HG02678 (cell line): Measurements from ENCODE around the gene GNAI2.
"Not testable (repeated sequence)": the region's sequence is repeated elsewhere in the genome, so short reads cannot be mapped to it uniquely, and the experiment has no call there.

Experiments
- ATAC-seq: cut with Tn5 transposase; IDR thresholded peaks from one replicate; pipeline ENCODE4 v1.9.1; 2021; ENCODE audit warnings: mild to moderate bottlenecking, moderate library complexity; ENCODE audit not compliant: unreplicated experiment

The GNAI2 gene

DNA sequence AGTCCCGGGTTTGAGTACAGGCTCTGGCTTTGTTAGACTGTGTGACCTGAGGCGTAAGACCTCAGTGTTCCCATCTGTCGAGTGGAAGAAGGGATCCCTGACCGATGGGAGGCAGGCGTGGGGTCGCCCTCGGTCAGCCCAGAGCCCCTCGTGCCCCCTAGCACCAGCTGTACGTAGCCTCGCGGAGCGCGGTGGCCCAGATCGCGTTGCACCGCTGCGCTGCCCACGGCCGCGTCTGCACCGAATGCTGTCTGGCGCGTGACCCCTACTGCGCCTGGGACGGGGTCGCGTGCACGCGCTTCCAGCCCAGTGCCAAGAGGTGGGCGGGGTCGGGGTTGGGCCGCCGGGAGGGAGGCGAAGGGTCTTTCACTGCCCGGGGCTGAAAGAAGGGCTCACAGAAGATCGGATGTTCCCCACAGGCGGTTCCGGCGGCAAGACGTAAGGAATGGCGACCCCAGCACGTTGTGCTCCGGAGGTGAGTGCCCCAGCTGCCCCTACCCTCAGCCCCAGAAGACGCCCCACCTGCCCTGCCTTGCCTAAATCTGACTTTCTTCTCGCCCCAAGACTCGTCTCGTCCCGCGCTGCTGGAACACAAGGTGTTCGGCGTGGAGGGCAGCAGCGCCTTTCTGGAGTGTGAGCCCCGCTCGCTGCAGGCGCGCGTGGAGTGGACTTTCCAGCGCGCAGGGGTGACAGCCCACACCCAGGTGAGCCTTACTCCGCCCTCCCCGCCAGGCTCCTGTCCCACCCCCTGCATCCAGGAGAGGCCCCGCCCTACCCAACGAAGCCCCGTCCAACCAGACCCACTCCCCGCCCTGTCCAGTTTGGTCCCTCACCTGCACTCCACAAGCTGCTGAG, 39.4 kb downstream of the GNAI2 start:
- ATAC-seq: no peak

DNA sequence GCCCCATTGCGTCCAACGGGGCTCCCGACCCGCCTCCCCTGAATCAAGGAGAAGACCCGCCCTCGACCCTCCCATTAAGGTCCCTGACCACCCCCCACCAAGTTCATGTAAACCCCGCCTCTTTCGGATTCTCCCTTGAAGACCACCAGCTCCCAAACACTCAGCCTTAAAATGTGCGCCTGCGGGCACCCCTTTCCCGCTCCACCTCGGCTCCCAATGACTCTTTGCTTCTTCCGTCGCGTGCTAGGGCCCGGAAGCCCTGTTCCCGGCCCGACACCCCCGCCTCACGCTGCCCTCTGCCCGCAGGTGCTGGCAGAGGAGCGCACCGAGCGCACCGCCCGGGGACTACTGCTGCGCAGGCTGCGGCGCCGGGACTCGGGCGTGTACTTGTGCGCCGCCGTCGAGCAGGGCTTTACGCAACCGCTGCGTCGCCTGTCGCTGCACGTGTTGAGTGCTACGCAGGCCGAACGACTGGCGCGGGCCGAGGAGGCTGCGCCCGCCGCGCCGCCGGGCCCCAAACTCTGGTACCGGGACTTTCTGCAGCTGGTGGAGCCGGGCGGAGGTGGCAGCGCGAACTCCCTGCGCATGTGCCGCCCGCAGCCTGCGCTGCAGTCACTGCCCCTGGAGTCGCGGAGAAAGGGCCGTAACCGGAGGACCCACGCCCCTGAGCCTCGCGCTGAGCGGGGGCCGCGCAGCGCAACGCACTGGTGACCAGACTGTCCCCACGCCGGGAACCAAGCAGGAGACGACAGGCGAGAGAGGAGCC, 40.2 kb downstream of the GNAI2 start:
- no peak for ATAC-seq

DNA sequence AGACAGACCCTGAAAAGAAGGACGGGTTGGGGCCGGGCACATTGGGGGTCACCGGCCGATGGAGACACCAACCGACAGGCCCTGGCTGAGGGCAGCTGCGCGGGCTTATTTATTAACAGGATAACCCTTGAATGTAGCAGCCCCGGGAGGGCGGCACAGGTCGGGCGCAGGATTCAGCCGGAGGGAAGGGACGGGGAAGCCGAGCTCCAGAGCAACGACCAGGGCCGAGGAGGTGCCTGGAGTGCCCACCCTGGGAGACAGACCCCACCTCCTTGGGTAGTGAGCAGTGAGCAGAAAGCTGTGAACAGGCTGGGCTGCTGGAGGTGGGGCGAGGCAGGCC, 40.7 kb downstream of the GNAI2 start:
- ATAC-seq: no peak

DNA sequence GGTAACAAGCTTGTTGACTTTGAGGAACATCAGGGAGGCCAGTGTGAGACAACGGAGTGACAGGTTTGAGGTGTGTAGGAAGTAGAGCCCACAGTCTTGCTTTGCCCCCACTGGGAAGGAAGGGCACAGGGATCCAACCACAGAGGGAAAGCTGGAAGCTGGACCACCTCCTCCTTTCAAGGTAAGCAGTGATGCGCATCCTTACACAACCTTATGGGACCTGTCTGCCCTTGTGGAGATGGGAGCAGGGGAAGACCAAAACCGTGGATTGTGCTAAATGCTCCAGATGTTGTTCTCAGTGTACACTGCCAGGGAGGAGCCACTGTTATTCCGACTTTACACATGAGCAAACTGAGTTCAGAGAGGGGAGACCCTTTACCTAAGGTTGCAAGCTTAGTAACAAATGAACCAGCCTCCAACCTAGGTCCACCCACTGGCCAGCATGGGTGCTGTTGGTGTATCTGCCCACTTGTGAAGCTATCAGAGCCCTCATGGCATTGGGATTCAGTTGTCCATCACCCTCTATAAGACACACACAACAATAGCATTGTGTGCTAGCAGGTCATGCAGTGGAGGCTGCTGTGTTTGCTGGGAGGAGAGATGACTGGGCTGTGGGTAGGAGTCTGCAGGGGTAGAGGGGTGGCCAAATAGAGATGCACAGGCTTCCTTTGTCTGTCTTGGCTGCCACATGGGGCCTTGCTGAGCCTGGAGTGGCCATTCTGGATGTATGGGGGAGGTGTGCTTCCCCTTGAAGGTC, 42.3 kb downstream of the GNAI2 start:
- no peak for ATAC-seq

DNA sequence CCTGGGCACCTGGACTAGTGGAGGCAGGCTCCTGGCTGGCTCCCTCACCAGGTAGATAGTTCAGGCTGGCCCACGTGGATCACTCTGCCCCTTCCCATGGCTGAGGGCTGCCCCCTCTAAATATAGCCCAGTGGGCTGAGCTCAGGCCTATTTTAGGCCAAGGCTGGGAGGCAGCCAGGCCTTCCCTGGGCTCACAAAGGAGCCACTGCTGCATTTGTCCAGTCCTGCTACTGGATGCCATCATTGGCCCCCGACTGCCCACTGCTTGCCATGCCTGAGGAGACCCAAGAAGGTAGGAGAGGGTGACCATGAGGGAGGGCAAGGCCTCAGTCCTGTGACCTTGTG, 42.8 kb downstream of the GNAI2 start, which contains the start of gene LSMEM2:
Gene LSMEM2, plus strand, starts transcription at position 208 of the 345 bp plus-strand sequence. Its CDS starts 27 bp downstream, at position 235.
- ATAC-seq: no peak

DNA sequence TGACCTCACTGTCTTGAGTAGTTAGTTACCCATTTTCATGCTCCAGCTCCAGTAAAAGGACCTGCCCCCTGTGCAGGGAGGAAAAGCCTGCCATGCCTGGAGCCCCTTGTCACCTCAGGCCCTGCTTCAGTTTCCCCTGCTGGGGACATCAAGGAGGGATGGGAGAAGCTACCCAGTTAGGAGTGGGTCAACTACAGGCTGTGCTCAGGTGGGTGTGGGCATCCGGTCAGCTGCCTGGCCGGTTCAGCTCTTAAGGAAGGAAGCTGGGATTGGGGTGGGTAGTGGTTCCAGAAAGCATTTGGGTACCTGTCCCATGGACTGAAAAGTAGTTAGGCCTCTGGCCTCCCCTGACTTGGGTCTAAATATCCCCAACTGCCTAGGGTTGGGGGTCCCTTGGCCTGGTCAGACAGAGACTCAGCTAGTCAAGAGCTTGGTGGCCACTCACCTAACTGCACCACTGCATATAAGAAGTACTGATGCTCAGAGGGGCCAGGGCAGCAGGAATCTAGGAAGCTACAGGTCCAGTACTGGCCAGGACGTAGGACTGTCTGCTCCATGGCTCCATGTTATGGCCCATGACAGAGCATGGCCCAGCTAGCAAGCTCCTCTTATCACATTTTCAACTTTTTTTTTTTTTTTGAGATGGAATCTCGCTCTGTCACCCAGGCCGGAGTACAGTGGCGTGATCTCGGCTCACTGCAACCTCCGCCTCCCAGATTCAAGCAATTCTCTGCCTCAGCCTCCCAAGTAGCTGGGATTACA, 43.4 kb downstream of the GNAI2 start:
- ATAC-seq: no peak

DNA sequence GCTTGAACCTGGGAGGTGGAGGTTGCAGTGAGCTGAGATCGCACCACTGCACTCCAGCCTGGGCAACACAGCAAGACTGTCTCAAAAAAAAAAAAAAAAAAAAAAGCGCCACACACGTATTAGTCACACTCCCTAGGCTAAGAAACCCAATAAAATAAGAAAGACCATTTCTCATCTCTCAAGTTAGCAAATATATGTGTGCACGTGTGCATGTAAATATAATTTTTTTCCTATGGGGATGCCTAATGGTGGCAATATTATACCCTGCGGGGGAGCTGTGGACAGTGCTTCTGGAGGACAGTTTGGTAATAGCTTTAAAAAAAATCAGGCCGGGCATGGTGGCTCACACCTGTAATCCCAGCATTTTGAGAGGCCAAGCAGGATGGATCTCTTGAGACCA, 48.1 kb downstream of the GNAI2 start:
- not testable (repeated sequence) for ATAC-seq

DNA sequence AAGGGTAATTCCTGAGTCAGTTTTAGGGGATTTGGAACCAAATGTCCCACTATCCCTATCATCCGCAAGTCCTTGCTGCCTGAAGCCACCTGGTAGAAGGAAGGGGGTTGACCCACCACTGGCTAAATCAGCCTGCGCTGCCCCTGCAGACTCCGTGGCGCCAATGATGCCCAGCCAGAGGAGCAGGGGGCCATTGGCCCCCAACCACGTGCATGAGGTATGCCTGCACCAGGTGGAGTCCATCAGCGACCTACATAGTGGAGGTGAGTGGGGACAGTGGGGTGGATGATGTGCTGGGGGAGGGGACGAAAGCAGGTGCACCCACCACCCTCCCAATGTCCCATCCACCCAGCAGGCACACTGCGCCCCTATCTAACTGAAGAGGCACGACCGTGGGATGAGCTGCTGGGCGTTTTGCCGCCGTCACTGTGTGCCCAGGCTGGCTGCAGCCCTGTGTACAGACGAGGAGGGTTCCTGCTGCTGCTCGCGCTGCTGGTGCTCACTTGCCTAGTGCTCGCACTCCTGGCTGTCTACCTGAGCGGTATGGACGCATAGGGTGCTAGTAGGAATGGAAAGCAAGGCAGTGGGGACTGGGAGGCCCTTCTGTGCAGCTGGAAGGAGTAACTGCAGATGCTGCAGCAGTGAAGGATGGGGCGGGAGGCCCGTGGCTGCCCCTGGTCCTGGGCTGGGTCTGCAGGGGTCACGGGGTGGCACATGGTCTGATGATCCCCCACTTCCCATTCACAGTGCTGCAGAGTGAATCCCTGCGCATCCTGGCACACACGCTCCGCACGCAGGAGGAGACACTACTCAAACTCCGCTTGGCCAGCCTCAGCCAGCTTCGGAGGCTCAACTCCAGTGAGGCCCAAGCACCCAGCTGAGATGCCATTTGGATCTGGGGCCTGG, 50.6 kb downstream of the GNAI2 start:
- ATAC-seq: no peak

DNA sequence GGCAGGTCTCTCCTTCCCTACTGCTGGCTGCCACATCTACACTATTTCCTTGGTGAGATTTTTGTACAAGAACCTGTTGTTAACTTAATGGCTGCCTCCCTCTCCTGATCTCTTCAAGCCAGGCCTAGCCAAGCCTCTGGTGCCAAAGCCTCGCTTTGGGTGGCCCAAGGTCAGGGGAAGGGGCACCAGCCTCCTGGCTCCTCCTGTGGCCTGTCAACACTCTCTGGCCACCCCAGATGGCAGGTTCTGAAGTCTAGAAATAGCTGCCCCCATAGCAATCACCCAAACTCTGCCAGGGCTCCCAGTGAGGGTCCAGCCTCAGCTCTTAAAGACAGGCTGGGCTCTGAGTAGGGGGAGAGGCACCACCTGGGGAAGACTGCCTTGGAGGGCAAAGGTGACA, 51.3 kb downstream of the GNAI2 start:
- no peak for ATAC-seq

DNA sequence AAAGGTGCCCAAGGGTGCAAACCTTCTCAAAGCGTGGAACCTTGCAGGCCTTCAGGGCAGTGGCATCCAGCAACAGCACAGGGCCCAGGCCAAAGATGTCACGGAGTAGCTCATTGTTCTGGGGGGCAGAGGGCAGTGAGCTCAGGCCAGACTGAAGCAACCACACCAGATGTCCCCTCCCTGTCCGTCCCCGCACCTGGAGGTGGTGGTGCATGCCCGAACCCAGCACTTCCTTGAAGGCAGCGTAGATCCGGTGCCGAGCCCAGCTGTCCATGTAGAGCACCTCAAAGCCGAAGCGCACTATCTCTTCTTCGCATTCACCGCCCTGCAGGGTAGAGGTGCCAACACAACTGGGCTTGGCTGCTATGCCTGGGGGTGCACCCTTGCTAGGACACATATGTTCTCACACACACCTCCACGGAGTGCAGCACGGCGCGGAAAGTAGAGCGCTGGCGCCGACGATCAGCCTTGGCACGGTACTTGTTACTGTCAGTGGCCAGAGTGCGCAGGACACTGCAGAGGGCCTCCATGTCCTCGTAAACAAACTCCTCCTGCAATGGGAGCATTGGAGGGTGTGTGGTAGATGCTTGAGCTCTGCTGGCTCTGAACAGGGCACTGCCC, 52.5 kb downstream of the GNAI2 start:
- ATAC-seq: no peak

DNA sequence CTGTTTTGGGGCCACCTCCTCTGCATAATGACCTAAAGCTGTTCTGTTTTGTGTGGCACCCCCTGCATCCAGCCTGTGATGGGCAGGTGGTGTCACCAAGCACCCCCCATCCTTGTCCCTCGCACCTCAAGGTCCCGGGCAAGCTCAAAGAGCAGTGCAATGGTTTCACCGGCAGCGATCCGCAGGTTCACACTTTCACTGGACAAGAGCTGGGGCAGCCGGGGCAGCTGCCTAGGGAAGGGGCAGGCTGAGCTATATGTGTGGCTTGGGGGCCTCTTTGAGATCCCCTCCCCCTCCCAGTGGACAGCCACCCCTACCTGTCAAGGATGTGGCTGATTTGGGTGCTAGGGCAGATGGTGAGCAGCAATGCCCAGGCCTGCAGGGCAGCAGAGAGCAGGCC, 53.1 kb downstream of the GNAI2 start:
- no peak for ATAC-seq

DNA sequence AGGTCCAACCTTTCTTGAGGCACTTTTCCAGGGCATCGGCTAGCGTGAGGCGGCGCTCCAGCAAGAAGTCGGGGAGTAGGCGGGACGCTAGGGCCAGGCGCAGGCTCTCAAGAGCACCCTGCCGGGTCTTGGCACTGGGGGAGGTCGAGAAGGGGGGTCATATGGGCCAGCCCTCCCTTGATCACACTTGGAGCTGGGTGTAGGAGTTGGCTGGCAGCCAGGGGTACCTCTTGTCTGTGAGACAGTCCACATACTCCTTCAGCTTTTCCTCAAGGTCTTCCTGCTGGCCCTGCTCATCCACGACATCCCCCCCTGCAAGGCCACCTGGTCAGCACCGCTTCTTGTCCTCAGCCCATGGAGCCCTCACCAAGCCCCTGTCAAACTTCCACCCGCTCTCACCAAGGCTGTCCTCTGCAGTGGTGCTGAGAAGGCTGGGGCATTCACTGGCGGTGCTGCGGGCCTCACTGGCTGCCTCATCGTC, 54.2 kb downstream of the GNAI2 start:
- ATAC-seq: no peak

DNA sequence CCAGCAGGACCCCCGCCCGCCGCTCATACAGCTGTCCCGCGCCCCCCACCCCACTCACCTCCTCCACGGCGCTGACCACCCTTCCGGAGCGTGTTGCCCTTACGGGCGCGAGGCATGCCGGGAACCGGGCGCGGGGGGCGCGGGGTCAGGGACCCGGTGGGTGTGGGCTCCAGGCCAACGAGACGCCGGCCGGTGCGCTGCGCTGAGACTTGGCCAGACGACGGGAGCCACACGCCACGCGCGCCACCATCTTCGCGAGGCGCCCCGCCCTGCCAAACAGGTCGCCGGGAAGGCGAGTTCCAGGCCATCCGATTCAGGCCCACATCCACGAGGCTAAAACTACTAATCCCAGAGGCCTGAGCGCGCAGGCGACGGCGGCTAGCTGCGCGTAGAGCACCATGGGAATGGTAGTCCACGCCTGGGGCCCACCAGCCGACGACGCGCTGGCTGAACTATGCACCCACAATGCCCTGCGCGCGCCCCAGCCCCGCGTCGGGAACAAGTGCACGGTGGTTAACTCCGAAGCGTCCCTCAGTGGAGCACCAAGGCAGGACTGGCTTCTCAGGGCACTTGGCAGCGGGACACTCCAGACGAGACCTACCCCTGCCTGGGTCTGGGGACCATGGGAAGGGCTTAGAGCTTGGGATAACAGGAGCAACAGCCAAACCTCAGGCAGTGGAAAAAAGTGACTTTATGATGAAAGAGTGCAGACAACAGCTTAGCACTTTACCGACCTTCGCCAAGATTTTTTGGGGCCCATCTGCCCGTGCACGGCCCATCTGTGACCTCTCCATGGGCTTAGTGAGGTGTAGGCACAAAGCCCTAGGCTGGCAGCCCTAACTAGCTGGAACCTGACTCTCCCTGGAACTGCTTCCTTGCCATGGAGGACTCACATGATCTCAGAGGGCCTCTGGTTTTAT, 56.4 kb downstream of the GNAI2 start, which contains the start of gene IFRD2:
Gene IFRD2, minus strand, starts transcription at position 271 of the 920 bp plus-strand sequence. Its CDS starts 155 bp downstream, at position 116.
- peak; percentile 97 for ATAC-seq

DNA sequence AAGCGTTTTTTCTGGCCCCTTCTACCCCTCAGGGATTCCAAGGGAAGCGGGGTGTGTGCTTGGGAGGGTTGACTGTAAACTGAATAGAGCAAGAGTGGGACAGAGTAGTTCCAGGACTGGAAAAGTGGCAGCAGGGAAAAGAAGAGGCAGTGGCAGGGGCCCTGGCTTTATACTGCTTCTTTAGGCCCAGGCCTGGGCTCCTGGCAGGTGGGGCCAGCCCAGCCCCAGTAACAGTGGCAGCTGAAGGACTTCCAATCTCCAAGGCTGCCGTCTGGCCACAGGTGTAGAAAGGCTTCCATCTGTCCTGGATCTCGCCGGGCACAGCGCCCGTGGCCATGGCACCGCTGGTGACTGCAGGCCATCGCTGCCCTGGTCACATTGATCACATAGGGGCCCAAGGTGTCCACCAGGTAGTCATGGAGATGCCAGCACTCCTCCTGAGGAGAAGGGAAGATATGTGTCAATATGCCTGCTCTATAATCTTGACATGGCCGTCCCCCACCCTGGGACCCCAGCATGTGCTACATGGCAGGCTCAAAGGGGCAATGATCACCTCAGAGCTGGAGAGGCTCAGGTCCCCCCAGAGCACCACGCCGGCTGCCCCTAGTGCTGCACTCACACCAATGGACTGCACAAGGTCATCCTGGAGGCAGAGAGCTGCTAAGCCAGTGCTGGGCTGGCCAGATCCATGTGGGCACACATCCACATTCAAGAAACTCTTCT, 57.2 kb downstream of the GNAI2 start:
- no peak for ATAC-seq

DNA sequence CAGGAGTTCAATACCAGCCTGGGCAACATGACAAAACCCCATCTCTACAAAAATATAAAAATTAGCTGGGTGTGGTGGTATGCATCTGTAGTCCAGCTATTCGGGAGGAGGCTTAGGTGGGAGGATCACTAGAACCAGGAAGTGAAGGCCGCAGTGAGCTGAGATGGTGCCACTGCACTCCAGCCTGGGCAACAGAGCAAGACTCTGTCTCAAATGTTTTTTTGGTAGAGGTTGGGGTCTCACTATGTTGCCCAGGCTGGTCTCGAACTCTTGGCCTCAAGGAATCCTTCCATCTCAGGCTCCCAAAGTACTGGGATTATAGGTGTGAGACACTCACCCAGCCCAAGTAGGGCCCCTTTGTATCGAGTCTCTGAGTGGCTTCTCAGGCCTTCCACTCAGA, 58.1 kb downstream of the GNAI2 start:
- ATAC-seq: no peak

DNA sequence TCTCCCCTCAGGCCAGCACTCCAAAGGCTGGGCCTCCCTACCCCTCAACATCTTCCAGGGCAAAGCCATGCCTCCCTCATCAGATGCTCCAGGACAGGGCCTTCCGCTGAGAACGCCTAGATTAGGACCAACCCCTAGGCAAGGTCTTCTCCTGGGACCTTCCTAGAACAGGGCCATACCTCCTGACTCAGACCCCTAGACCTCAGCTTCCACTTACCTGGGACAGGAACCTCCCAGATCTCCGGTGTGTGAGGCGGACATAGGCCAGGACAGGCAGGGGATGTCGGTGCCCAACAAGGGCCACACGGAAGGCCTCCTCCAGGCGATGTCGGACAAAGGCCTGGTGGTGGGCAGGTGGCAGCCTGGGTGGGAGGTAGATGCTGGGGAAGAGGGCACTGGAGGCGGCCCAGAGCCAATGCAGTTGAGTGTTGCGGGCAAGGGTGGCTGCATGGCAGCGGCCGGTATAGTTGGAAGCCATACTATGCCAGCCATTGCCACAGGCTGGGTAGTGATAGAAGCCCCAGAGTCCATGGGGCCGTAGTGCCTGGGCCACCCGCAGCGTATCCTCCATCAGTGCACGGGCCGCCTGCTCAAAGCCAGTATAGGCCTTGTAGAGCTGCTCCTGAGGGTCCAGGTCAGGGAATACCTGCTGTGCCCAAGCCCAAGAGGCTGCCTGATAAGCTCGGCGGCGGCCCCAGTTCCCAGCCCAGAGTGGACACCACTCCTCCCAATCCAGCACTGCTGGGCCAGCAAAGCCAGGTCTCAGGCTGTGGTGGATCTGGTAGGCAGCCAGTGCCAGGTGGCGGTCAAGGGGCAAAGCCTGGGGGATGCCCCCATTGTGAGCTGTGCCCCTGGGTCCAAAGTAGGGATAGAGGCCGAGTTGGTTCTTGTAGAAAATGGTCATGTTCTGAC, 58.7 kb downstream of the GNAI2 start:
- no peak for ATAC-seq
